ENCODE data around the gene SOCS2. TPM values are rescaled to one million over a fixed set of nuclear protein-coding genes. Genes with fewer than 3 reads are reported as not detected.

SOCS2 gene
- total RNA-seq, 1 experiment from 2014 or later, result 57.2 TPM

GRCh38 chr12:93530358-93530757, 42.1 kb upstream of the SOCS2 start:
- no peak overlapping the region for H2AK5ac ChIP-seq (ENCODE audit: insufficient read length, low read length)
- no peak overlapping the region for H2BK120ac ChIP-seq (ENCODE audit: low read depth, low read length, poor library complexity, severe bottlenecking)
- no peak overlapping the region for H3T11ph ChIP-seq (ENCODE audit: low read length)
- no peak overlapping the region for H3K4ac ChIP-seq (ENCODE audit: low read depth, low read length)
- H3K27me3 ChIP-seq (ENCODE audit: insufficient read depth, low read length), result no peaks in the 10 kb centered on the region
- H4K20me1 ChIP-seq (ENCODE audit: control insufficient read depth, insufficient read depth, insufficient read length), result no peaks in the 10 kb centered on the region
- H3K9me3 ChIP-seq (ENCODE audit: control insufficient read depth, low read depth, low read length), result no peaks in the 10 kb centered on the region
- no peak overlapping the region for H3K27ac ChIP-seq (ENCODE audit: insufficient read length, low read depth, low read length)
- DNase-seq, result no peak
- no peaks in the 10 kb centered on the region for H3K4me1 ChIP-seq (ENCODE audit: insufficient read depth, low read length)
- no peak overlapping the region for H2BK15ac ChIP-seq (ENCODE audit: low read depth, low read length)
- no peak overlapping the region for H4K91ac ChIP-seq (ENCODE audit: insufficient read length, low read depth, low read length)
- no peak overlapping the region for H4K8ac ChIP-seq (replicated peaks; ENCODE audit: insufficient read length, low read depth, low read length)
- H3K56ac ChIP-seq (ENCODE audit: insufficient read length, low read depth, low read length), result no peak overlapping the region
- Mint-ChIP-seq H3K27ac (no peak overlapping the region), H3K4me1 (peaks cover 3 to 7% of the 10 kb centered on the region in 2 experiments; a peak in 2 of 4 replicates), H3K9me3 (peaks cover 0 to 4% of the 10 kb centered on the region in 2 experiments; a peak in 3 of 5 replicates), H3K4me3 (no peak overlapping the region), H3K36me3 (ENCODE audit: insufficient read depth in 1 of 3, low read depth in 3 of 3) (peaks cover 0 to 3% (median 1%) of the 10 kb centered on the region in 3 experiments; a peak in 3 of 7 replicates), H3K27me3 (ENCODE audit: low read depth) (no peaks in the 10 kb centered on the region; the same call in 1 of the 2 replicates)
- no peak overlapping the region for H3K9ac ChIP-seq (ENCODE audit: extremely low read depth, insufficient read length, low read length)
- no peak overlapping the region for H2AFZ ChIP-seq (ENCODE audit: low read length)
- H2BK12ac ChIP-seq (ENCODE audit: insufficient read length, low read depth, low read length), result no peak overlapping the region
- H3K18ac ChIP-seq (ENCODE audit: insufficient read length, low read depth, low read length), result no peak overlapping the region
- H3K23ac ChIP-seq (ENCODE audit: insufficient read length, low read depth, low read length), result no peak overlapping the region
- H3K14ac ChIP-seq (ENCODE audit: insufficient read depth, low read length), result no peak overlapping the region
- no CpG with 5 or more reads among the region's 5 CpGs for WGBS (ENCODE audit: extremely low coverage, insufficient read length, low lambda C conversion rate)
- no peaks in the 10 kb centered on the region for H3K23me2 ChIP-seq (ENCODE audit: insufficient read length, low read depth, low read length, poor library complexity, severe bottlenecking)
- H3K4me2 ChIP-seq (ENCODE audit: insufficient read depth, insufficient read length, low read length), result no peak overlapping the region
- H4K5ac ChIP-seq (ENCODE audit: insufficient read length, low read depth, low read length), result no peak overlapping the region
- H2BK20ac ChIP-seq (ENCODE audit: low read depth, low read length, poor library complexity, severe bottlenecking), result no peak overlapping the region
- no peaks in the 10 kb centered on the region for H3K79me2 ChIP-seq (ENCODE audit: insufficient read depth, low read length)
- H3K79me1 ChIP-seq (ENCODE audit: insufficient read depth, low read depth, low read length, poor library complexity, severe bottlenecking), result no peaks in the 10 kb centered on the region
- H2BK5ac ChIP-seq (ENCODE audit: insufficient read length, low read length), result no peak overlapping the region
- TF ChIP-seq CTCF (conservative IDR thresholded peaks at IDR 0.05), result no peak

Data from H9 (cell line).